ENCODE data around the gene ABHD17B.

The ABHD17B gene

DNA sequence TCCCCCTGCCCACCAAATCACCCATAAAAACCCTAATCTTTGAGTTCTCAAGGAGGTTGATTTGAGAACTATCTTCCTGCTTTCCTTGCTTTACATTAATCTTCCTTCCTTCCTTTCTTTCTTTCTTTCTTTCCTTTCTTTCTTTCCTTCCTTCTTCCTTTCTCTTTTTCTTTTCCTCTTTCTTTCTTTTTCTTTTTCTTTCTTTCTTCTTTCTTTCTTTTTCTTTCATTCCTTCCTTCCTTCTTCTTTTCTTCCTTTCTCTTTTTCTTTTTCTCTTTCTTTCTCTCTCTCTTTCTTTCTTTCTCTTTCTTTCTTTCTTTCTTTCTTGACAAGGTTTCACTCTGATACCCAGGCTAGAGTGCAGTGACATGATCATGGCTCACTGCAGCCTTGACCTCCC, 75.4 kb downstream of the ABHD17B start:
- no peak for DNase-seq (ENCODE audit: extremely low read depth, low read depth)
- TF ChIP-seq, protein P1, sequence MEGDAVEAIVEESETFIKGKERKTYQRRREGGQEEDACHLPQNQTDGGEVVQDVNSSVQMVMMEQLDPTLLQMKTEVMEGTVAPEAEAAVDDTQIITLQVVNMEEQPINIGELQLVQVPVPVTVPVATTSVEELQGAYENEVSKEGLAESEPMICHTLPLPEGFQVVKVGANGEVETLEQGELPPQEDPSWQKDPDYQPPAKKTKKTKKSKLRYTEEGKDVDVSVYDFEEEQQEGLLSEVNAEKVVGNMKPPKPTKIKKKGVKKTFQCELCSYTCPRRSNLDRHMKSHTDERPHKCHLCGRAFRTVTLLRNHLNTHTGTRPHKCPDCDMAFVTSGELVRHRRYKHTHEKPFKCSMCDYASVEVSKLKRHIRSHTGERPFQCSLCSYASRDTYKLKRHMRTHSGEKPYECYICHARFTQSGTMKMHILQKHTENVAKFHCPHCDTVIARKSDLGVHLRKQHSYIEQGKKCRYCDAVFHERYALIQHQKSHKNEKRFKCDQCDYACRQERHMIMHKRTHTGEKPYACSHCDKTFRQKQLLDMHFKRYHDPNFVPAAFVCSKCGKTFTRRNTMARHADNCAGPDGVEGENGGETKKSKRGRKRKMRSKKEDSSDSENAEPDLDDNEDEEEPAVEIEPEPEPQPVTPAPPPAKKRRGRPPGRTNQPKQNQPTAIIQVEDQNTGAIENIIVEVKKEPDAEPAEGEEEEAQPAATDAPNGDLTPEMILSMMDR (IDR thresholded peaks at IDR 0.05; ENCODE audit: low read depth, low read length): no peak

DNA sequence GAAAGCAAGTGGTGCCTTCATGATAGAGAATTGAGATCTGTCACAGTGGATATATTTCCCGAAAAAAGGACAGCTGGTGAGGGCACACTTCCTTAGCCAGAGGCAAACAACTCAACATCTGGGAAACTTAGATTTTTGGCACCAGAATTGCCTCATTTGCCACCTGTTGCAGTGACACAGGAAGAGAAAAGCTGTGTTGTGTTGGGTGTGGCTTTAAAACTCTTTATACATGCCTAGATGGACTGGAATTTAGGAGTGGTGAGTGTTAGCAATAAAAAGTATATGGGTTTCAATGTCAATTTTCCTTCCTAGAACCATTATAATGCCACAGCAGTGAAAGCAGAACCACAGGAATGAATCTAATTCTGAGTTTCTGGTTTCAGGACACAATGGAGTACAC, 80.1 kb downstream of the ABHD17B start:
- TF ChIP-seq, protein P1 (IDR thresholded peaks at IDR 0.05; ENCODE audit: low read depth, low read length): no peak
- no peak for DNase-seq (ENCODE audit: extremely low read depth, low read depth)

DNA sequence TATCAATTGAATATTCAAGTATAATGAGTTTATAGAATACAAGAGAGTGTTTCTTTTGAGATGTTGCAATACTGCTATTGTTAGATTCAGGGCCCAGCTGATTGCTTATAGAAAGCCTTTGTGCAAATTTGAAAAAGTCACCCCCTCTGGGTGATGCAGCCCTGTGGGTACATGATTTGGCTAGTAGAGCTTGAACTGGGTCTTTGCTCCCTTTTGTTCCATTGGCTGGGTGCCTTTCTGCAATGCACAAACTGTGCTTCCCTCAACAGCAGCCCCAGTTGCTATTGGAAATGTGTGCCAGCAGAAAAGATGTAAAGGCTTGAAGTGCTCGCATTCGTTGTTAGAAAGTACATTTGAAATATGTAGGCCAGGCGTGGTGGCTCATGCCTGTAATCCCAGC, 80.8 kb downstream of the ABHD17B start:
- TF ChIP-seq, protein P1 (IDR thresholded peaks at IDR 0.05; ENCODE audit: low read depth, low read length): no peak
- no peak for DNase-seq (ENCODE audit: extremely low read depth, low read depth)

GRCh38 chr9:71826279-71826678, 84.7 kb downstream of the ABHD17B start:
- TF ChIP-seq, protein P1 (IDR thresholded peaks at IDR 0.05; ENCODE audit: low read depth, low read length): no peak
- no peak for DNase-seq (ENCODE audit: extremely low read depth, low read depth)

- DNase-seq (ENCODE audit: extremely low read depth, low read depth): no peak
- TF ChIP-seq, protein P1 (IDR thresholded peaks at IDR 0.05; ENCODE audit: low read depth, low read length): no peak
These were observed 86.7 kb downstream of the ABHD17B start for GRCh38 chr9:71824257-71824656.

GRCh38 chr9:71822935-71823334, 88.1 kb downstream of the ABHD17B start:
- TF ChIP-seq, protein P1 (IDR thresholded peaks at IDR 0.05; ENCODE audit: low read depth, low read length): no peak
- no peak for DNase-seq (ENCODE audit: extremely low read depth, low read depth)

DNA sequence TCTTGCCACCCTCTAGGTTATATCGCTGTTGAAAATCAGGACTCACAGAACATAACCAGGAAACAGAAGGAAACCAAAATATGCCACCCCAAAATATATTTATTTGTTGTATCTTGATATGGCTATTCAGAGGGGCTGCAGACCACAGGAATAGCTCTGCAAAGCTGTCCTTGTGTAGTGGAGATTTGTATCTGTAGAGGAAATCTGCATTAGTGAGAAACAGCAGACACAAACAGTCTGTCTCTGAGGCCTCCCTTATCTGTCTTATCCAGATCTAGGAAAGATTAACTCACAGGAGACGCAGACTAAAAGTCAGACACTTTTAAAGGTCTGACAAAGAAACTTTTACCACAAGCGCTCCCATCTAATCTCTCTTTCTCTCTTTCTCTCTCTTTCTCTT, 88.5 kb downstream of the ABHD17B start:
- TF ChIP-seq, protein P1 (IDR thresholded peaks at IDR 0.05; ENCODE audit: low read depth, low read length): no peak
- no peak for DNase-seq (ENCODE audit: extremely low read depth, low read depth)
